CD4-positive, alpha-beta T cell treated with Interferon gamma for 1 hour (primary cell): ENCODE data around the gene CMSS1.

Experiments used
- DNase-seq: peaks from one replicate; pipeline ENCODE4 v3.0.0-alpha.2; 2020

The CMSS1 gene

DNA sequence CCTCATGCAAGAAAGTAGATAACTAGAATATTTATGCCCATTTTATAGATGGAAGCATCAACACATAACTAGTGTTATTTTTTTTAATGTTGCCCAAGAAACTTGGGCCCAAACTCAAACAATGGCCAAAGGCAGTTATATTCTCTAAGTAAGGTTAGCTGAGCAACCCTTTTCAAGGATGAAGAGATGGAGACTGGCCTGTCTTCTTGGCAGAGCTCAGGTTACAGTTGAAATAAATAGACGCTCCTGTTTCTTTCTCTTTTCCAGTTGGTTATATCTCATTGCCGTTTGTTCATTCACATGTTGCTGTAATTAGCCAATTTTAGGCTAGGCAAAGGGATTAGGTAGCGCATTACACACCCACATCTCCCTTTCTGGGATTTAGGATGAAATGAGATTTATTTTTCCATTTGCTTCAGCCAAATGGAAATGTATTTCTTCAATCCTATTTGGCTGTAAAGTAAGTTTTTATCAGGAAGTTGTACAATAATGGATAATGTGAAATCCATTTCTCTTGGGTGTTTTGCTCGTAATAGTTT, 93.2 kb downstream of the CMSS1 start:
- no peak for DNase-seq

DNA sequence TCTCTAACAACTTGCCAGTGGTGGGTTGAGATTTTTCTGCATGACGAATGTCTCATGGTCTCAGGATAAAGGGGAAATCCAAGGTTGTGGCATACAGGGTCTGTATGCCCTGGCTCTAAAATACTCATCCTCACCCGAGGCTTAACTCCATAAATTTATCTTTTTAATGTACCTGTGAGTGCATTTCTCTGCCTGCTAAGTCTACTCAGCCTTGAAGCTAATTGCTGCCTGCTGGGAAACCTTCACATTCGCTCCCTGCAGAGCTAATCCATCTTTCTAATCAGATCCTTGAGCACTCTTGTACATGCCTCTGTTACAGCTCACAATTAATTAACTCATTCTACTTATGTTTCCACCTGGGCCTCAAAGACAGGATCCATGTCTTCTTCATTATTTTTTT, 93.8 kb downstream of the CMSS1 start:
- no peak for DNase-seq

DNA sequence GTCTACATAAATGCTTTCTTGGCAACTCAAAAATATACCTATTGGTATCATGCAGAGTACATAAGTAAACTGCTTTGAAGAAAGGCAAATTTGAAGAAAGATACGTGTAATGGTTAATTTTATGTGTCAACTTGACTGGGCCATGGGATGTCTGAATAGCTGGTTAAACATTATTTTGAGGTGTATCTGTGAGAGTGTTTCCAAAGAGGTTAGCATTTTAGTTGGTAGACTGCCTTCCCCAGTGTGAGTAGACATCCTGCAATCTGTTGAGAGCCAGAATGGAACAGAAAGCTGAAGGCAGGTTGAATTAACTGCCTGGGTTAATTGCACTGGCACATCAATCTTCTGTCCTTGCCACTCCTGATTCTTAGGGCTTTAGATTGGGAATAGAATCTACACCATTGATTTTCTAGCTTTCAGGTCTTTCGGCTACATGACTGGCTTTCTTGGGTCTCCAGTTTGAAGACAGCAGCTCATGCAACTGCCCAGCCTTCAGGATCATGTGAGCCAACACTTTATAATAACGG, 98.3 kb downstream of the CMSS1 start:
- no peak for DNase-seq

DNA sequence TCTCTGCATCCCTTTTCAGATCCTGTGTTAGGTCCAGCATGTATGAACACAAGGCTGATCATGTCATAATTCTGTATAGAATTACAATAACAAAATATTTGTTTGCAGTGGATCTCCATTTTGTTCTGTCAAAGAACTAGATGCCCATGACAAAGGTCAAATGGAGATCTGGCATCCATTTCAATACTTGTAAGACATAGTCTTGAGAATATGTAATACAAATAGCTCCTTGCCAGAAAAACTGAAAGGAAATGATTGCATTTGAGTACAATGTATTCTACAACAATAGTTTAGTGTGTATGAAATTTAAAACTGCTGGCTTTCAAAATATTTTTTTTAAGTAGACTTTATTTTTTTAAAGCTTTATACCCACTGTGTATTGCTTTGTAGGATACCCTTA, 101.1 kb downstream of the CMSS1 start:
- no peak for DNase-seq

DNA sequence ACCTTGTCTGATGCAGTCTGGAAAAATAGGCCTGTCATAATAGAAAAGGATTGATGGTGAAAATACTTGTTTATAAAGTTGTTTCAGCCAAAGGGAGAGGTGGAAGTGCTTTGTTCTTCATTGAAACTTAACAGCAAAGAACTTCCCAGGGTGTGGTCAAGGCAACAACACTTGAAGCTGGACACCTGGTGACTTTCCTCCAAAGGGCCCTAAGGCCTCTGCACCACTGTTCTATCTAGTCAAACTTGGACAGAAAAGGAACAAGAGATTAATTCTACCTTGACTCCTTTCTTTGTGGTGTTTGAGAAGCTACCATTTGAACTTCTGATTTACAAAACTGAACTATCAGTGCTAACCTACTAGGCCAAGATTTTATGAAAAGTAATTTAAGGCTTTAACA, 102.0 kb downstream of the CMSS1 start:
- no peak for DNase-seq

DNA sequence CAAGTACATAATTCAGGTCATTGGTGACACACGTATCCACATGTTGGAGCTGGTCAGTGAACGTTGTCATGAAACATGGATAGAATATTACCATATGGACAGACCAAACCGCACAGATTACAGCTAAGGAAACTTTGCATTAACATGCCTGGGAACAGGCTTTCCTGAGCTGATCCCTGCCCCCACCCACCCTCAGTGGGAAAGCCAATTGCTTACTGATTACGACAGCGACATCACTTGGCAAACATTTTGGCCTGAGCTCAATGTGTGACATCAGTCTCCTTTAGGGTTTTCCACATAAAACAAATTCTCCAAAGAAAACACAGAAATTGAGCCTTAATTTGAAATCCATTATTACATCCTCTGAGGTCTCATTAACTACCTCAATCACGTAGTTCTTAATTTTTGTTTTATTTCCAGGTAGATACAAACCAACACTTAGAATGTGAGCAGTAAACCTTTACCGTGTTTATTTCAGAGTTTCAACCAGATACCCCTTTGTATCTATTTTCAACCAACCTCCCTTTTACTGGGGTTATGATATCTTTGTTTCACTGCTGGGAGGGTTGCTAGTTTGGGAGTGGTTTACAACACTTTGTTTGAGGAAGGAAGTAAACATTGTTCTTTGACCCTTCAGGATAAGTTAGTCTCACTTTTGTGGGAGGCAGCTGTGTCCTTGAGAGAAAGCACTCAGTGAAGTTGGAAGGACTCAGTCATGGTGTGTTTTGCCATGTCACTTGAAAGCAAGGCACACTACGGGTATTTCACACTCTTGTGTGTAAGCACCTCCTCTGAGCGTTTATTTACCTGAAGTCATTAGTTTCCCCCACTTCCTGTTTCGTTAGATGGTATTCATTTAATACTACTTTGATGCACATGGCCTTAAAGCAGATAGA, 103.1 kb downstream of the CMSS1 start:
- no peak for DNase-seq

DNA sequence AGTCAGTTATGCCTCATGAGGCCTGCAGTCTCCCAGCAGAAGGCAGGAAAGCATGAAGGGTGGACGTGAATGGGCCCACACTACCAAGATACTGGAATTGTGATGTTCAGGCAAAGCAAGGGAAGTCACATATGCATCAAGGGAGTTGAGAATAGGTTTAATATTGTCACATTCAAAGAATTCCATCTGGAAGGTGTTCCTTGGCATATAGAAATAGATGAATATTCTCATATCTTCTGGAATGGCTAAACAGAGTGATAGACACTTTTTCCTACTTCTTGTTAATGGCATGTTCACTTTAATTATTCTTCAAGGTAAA, 103.7 kb downstream of the CMSS1 start:
- DNase-seq: no peak

DNA sequence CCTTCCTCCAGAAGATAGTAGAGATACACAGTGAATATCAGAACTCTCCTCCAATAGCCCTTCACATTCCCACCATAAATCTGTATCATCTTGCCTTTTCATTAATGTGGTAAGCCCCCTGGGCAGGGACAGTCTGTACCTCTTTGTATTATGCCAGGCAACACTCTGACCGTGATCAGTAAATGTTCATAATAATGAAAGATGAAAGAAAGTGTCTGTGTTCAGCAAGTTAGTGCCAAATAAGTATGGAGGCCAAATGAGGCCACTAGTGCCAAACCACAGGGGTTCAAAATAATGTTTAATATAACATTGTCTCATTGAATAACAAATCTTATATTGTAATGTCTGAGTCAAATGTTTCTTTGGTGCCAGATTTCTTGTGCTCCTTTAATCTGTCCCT, 104.3 kb downstream of the CMSS1 start:
- DNase-seq: no peak

DNA sequence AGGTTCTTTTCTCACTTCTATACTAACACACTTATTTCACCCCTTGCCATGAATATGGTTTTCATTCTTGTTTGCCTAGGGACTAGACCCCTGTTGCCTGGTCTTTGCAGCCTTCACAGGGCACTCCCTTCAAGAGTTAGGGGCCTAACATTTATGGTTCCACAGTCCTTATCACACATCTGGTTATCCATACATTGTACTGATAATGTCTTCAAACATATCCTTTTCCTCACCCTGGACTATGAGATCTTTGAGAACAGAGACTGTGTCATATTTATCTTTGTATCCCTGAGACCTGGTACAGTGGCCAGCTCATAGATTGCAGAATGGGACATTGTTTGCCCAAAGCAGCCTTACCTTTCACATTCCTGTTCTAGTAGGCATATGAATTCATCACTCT, 106.2 kb downstream of the CMSS1 start:
- no peak for DNase-seq

DNA sequence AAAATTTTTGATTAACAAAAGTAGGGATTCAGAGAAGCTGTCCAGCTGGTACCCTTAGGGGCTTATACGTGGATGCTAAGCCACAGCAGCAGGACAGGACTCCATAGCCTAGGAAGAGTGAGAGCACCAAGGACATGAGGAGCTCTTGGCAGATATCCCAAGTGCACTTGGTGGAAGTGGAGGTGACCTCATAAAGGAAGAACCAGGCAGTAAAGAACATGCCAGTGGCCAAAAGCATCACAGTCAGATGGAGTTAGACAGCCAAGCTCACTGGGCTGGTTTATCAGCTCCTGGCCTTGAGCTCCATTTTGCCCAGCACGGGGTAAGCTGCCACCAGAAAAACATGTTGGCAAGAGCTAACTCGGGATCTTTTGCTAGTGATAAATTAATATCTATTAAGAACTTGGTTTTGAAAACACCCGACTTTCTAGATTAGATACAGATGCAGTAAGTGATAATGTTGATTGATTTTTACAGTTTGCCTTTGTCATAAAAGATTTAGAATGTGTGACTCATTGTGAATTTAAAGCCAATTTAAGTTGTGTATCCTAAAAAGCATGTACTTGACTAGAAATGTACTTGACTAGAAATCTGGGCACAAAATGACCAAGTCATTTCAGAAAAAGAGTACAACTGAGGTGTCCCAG, 108.0 kb downstream of the CMSS1 start:
- no peak for DNase-seq

DNA sequence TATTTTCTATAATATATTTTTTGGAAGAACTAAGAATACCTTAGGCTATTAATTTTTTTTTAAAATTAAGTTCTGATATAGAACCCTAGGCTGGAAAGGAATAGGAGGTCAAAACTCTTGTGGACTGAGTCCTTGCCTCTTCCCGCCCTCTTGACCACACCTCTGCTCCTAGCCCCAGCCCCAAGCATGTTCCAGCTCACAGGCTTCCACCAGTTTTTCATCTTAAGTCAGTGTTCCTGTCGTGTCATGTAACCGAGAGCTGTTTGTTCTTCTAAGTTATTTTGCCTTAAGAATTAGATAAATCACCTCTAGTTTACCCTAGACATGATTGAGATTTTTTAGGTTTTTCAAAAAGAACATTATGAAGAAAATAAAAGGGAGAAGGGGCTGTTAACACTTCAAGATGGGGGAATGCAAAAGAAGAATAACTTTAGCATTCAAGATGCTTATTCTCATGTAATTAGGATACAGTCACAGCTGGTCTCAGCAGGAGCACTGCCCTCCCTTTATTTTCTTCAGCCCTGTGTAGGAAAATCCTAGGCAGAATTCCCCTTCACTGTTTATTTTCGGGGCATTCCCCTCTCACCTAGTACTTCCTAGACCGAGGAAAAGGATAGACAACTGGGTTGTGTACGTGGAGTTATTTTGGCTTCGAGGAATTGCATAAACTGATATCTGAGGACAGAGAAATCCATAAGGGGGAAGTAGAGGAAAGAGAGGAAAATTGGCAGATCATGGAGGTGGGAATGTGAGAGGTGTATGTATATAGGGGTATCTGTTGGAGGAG, 110.2 kb downstream of the CMSS1 start:
- DNase-seq: no peak

DNA sequence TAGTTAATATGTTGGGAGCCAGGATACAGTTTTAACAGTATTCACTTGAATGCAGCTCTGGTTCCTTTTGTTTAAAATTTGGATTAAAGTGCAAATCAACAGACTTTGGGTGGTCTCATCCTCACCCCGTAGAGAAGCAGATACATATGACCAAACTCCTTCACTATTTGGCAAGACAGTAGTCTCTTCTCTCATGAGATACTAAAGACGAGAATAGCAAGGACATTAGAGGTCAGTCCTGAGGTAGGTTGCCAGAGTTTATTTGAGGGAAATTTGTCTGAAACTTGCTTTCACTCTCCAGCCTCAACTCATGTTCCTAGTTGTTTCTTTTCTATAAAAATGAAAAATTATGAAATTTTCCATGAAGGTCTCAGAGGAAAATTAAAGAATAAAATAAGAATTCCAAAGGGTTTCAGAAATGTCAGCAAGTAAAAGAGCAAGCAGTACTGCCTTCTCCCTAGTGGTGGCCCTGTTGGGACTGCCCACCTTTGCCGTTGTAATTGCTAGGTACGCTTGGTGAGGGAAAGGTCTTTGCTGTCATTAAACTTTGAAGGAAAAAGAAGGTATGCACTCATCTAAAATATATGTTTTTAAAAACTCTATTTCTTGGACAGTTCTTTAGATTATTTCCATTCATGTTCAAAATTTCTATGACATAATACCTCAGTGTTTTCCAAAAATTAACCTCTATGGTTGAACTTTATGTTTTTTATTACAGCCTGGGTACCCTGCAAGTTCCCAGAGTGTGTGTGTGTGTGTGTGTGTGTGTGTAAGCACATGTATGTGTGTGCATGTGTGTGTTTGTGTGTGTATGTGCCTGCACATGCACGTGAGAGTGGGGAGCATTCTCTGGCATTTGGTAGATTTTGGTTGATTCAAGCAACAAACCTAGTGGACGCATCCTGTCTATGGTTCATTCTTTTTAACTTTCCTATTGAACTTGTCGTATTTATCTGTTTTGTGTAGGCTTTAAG, 111.4 kb downstream of the CMSS1 start:
- no peak for DNase-seq

DNA sequence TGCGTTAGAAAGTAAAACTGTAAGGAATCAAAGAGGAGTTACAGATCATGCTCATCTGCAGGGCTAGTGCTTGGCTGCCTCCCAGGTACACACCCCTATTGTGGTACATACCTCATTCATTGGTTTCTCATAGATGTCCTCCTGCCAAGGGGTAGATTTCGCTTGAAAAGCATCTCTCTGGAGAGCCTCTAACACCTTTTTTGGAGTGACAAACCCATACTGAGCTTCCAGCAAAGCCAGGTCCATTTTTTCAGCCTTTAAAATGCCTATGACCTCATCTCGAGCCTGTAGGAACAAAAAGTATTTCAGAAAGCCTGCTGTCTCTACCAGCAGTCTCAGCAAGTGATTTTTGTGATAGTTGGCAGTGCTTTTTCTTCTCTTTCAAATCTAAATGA, 112.1 kb downstream of the CMSS1 start:
- DNase-seq: no peak

DNA sequence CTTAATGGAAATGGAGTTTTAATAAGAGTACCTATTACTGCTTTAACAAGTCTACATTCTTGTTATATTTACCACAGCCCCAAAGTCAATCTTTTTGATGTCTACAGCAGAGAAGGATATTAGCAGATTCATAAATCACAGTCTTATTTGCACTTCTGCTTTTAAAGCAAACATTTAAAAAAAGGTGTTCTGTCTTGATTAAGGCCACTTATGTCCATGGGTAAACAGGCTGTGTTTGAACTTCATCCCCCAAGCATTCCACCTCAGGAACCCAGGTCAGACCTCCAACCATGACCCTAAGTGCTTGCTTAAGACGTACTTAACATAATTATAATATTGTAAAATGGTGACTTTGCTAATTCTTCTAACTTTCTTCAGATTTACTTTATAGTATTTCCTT, 113.4 kb downstream of the CMSS1 start:
- no peak for DNase-seq

DNA sequence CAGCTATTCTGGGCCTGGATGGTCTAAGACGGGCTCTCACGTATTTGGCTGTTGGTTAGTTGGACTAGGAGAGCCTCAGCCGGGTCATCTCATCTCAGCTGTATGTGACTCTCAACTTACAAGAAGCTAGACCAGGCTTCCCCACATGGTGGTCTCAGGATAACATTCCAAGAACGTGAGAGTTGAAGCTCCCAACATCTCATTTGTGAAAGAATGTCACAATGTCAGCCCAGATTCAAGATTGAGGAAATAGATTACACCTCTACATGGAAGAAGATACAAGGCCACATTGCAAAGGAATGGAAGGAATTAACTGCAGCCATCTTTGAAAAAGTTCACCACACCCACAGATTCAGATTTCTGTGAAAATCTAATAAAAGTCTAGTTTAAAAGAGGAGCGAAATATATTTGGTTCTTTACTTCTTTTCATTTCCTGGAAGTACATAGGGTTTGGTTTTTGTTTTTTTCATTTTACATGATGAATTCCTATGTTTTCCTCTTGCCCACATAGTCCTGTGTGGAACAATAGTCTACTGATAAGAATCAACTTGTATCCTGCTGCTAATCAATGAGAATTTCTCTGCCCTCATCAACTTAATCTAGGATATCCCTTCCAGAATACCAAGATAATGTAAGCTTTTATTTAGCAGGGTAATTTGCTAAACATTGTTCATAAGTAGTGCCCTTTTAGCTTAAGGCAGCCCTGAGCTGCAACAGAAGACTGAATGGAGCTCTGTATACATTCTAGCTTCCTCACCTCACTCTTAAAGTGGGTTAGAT, 116.5 kb downstream of the CMSS1 start:
- no peak for DNase-seq

DNA sequence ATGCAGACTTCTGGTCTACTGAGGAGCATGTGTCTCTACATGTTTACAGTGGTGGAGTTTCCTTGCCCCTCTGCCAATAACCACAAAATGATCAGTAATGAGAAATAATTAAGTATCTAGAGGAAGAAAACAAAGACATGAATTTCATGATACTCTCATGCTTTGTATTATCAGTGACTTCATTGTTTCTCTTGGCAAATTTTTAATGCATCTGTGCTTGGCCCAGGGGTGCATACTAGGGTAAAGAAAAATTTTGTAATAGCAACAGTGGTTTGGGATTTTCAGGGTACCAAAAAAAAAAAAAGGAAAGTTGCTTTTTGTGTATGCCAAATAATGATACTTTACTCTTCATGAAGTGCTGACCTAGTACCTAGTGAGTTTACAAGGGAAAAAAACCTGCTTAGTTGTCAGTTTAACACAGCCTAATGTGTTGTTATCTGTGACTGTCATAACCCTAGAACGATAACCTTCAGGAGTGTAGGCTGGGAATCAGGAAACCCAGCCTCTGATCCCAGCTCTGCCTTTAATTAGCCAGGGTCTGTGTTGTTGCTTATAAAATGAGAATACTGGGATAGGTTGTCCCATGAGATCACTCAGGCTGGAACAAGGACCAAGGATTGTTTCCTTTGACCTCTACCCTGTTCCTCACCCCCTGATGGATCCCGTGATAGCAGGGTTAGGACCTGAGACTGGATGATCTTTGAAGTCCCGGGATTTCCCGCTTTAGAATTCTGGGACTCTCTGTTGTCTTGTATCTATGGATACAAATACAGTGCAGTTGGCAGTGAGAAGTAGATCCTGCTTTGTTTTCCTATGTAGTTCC, 117.5 kb downstream of the CMSS1 start:
- no peak for DNase-seq

DNA sequence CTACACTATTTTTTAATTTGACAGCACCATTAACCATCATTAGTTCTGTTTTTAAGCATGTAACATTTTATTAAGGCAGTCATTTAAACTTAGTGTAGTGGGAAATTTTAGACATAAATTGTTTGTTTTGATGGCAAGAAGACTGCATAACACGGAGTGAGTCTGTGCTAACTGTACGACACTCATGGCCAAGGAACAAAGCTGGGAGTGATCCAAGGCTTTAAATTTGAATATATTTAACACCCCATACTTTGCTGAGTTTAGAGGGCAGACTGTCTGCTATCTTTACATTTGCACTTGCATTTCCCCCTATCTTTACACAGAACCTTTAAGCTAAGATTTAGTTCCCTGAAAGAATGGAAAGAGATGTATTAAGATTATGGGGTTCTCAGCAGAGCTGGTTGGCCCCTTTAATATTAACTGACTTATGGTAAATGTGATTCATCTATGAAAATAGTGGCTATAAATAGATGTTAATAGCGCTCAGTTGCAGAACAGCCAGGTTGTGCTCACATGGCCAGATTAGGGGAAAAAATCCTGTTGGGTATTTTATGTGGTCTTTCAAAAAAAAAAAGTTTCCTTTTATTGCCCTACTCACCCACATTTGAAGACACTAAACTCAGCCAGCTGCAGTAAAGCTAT, 120.7 kb downstream of the CMSS1 start:
- no peak for DNase-seq

DNA sequence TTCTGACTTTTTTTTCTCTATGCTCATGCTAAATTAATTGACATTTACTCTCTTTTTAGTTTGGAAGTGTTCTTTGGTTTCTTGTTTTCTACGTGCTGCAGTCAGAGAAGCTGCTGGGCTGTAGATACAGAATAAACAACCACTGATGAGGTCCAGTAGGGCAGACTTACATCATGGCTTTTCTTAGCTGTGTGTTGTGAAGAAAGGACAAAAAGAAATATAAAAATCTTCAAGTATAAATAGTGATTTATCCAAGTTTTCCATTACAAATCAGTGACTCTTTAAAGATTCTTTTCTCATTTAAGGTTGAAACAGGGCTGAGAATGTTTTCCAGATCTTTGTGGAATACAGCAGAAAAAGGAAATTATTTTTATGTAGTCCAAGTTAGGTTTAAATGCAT, 122.2 kb downstream of the CMSS1 start:
- no peak for DNase-seq

DNA sequence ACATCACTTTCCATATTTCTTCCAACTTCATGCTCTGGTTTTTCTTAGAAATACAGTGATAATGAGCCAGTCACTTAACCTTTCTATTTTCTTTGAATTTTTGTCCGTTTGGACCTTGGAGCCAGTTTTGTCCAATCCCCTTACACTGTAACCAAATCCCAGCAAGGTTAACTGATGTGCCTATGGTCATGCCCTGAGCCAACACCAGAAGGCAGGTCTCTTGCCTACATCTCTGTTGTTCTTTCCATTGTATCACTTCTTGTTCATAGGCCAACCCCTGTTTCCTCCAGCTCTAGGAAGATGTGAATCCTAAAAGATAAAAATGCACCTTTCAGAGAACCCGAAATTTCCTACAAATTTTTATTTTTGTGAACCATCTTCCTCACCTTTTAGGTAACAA, 122.7 kb downstream of the CMSS1 start:
- DNase-seq: no peak

DNA sequence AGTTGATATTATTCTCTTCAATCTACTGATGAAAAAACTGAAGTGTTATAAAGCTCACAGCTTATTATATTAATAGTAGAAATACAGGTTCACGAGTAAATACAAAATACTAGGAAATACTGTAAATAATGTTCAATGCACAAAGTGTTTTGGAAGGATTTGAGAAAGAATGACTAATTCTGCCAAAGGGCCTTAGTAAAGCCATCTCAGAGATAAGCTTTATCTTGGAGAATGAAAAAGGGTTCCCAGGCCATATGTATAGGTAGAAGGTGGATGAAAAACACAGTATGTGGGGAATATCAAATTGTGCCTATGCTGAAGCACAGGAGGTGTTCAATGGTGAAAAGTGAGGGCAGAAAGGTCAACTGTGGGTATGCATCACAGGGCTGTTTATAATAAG, 123.5 kb downstream of the CMSS1 start:
- DNase-seq: no peak
